H1 (cell line): Measurements from ENCODE around the gene SLC39A11. TPM values are rescaled to one million over a fixed set of nuclear protein-coding genes. Genes with fewer than 3 reads are reported as not detected.

Experiments used
- ASH2L ChIP-seq: fragments of 200-600, 300-600 bp; sonication (generic); IDR thresholded peaks from one replicate; pipeline ENCODE4 v1.7.1; 2017; ENCODE audit warnings: low read length
- CBX8 ChIP-seq: fragments of 300-800, 300-1000 bp; sonication (generic); IDR thresholded peaks from 2 replicates; pipeline ENCODE4 v1.7.1; 2016; ENCODE audit warnings: low read depth, low read length, borderline replicate concordance
- EP300 ChIP-seq, 2 experiments: IDR thresholded peaks; 1 replicate in 1 of 2; 2 replicates in 1 of 2; pipeline ENCODE4 v1.6.1; 2011 to 2012; ENCODE audit warnings: low read depth in 2 of 2, low read length in 2 of 2, mild to moderate bottlenecking in 2 of 2, borderline replicate concordance in 1 of 2, inconsistent platforms in 1 of 2, moderate library complexity in 1 of 2
- KDM5A ChIP-seq: fragments of 200-600 bp; IDR thresholded peaks from 2 replicates; pipeline ENCODE4 v1.7.1; 2012; ENCODE audit warnings: mild to moderate bottlenecking, low read length, inconsistent platforms, mixed read lengths
- NRF1 ChIP-seq: IDR thresholded peaks from 2 replicates; pipeline ENCODE4 v1.6.1; 2011; ENCODE audit warnings: mild to moderate bottlenecking, low read depth, low read length, improper control_type of control experiment
- RBBP5 ChIP-seq: IDR thresholded peaks from 2 replicates; pipeline ENCODE4 v1.7.1; 2012; ENCODE audit warnings: low read depth, mild to moderate bottlenecking, inconsistent platforms, low read length, moderate library complexity, borderline replicate concordance
- polyA plus RNA-seq, 7 experiments: library from polyadenylated mRNA; depleted of rRNA in 3 of 7; stranded (reverse) in 5 of 7; unstranded in 2 of 7; fragments of >200 nt in 5 of 7; fragments of 200-250 nt in 2 of 7; gene quantifications; 1 replicate in 5 of 7; 2 replicates in 1 of 7; 4 replicates in 1 of 7; pipeline versions ENCODE4 v1.2.1 to v1.2.3, GENCODE V29; 2011 to 2013; ENCODE audit warnings: missing spikeins in 2 of 7, mixed read lengths in 2 of 7
- total RNA-seq: library from RNA; stranded (reverse); fragmentation: NEBNext Ultra II Directional; extraction: Animal tissue kit (Norgen Biotek cat#: 25700); gene quantifications from 2 replicates; pipeline ENCODE4 v1.2.1, GENCODE V29; 2021
- TF ChIP-seq, protein P1 (sequence below): IDR thresholded peaks from 2 replicates; pipeline ENCODE4 v1.6.1; 2012; ENCODE audit warnings: inconsistent platforms

SLC39A11 gene
- total and polyA plus RNA-seq, 2 of the 8 experiments (the other 6 are each of a cell fraction or from before 2014, with no cell fraction given): 12.2 to 19.6 TPM

DNA sequence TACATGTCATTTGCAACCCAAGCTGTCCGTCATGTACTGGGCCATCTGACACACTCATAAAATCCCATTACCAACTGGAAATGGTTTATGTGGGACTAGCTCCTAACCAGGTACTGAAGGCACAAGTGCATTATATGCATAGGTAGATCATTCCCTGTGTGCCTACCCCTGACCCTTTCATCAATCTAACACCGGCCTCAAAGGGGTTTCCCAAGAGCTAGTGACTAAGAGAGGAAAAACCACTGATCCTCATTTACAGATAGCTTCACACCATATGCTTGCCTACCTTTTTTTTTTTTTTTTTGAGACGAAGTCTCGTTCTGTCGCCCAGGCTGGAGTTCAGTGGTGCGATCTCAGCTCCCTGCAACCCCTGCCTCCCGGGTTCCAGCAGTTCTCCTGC is 449.8 kb downstream of the SLC39A11 start (continued):
- TF ChIP-seq, protein P1, sequence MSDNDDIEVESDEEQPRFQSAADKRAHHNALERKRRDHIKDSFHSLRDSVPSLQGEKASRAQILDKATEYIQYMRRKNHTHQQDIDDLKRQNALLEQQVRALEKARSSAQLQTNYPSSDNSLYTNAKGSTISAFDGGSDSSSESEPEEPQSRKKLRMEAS: no peak
- no peak for TF ChIP-seq CBX8
- no peak for TF ChIP-seq EP300 (IDR thresholded peaks at IDR 0.05; ENCODE audit: borderline replicate concordance in 1 of 2, low read depth in 2 of 2, low read length in 2 of 2)
- TF ChIP-seq ASH2L: no peak
- no peak for TF ChIP-seq KDM5A
- no peak for TF ChIP-seq NRF1
- no peak for TF ChIP-seq RBBP5
